Measurements from ENCODE around the gene TPCN2.

GRCh38 chr11:69024509-69024908 lies 24.2 kb upstream of the TPCN2 start:
- TF ChIP-seq POLR2A (IDR thresholded peaks at IDR 0.05) (no peak), CTCF (IDR thresholded peaks at IDR 0.05) (no peak)

Data from heart left ventricle (tissue), 13 donors.